Left cardiac atrium (tissue), 4 donors: ENCODE results near the gene DHRS2. TPM values are rescaled to one million over a fixed set of nuclear protein-coding genes. Genes with fewer than 3 reads are reported as not detected.
A peak's percentile ranks its signal among the peaks of the same experiment; 100 is the strongest.
"Not testable (repeated sequence)": the region's sequence is repeated elsewhere in the genome, so short reads cannot be mapped to it uniquely, and the experiment has no call there.

Experiments
- ATAC-seq, 2 donors: fragments of 200-7000 bp; cut with Tn5 transposase; one replicate each; pipeline ENCODE4 v1.9.1; 2020; ENCODE audit warnings: mild to moderate bottlenecking in 2 of 2, moderate library complexity in 2 of 2
- DNase-seq: peaks from one replicate; pipeline ENCODE4 v3.0.0-alpha.2; 2020
- intact Hi-C, 2 donors: fragments of 100-400 bp; cut with DNase I; formaldehyde crosslinking; loops; one replicate each; pipeline versions ENCODE4 v1.14.1 to v1.15.1; 2022 to 2023
- long read RNA-seq: library from polyadenylated mRNA; unstranded; transcript quantifications from one replicate; pipeline ENCODE4 v2.0.0, GENCODE V29; 2021
- total RNA-seq, 2 donors: library from RNA; stranded (reverse); fragmentation: NEBNext Ultra II Directional; extraction: Animal tissue kit (Norgen Biotek cat#: 25700); gene quantifications; one replicate each; pipeline ENCODE4 v1.2.1, GENCODE V29; 2021
- donor health status: DM: no; HTN: yes; CAD: no.
- donor health status: DM: no; HTN: yes; CAD: no; lungs with severe emphysema.
- donor health status: DM: yes; HTN: yes; CAD: no.
- donor health status: Dilated cardiomyopathy.

Gene DHRS2, protein sequence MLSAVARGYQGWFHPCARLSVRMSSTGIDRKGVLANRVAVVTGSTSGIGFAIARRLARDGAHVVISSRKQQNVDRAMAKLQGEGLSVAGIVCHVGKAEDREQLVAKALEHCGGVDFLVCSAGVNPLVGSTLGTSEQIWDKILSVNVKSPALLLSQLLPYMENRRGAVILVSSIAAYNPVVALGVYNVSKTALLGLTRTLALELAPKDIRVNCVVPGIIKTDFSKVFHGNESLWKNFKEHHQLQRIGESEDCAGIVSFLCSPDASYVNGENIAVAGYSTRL
- total RNA-seq, result not detected
- long read RNA-seq, result 0 reads

DNA sequence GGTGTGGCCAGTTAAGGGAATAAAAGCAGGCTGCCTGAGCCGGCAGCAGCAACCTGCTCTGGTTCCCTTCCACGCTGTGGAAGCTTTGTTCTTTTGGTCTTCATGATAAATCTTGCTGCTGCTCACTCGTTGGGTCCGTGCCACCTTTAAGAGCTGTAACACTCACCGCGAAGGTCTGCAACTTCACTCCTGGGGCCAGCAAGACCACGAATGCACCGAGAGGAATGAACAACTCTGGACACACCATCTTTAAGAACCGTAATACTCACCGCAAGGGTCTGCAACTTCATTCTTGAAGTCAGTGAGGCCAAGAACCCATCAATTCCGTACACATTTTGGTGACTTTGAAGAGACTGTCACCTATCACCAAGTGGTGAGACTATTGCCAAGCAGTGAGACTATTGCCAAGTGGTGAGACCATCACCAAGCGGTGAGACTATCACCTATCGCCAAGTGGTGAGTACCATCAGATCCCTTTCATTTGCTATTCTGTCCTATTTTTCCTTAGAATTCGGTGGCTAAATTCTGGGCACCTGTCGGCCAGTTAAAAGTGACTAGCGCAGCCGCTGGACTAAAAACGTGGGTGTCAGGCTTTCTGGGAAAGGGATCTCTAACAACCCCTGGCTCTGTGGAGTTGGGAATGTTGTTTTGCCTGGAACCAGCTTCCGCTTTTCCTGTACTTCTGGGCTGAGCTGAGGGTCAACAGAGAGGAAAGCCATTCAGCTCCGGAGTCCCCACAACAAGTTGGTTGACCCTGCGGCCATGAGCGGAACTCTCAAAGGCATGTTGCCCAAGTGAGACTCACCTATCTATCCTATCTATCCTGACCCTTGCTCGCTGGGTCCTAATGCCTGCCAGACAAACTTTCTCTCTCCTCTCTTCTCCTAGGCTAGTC is at the start of gene DHRS2:
DHRS2 (plus strand) TSS at position 48 of the 895 bp plus-strand sequence. CDS start 2,501 bp downstream, outside the sequence.
- DNase-seq (no peak), ATAC-seq (no peak)
- intact Hi-C loops, result no loop called here

DNA sequence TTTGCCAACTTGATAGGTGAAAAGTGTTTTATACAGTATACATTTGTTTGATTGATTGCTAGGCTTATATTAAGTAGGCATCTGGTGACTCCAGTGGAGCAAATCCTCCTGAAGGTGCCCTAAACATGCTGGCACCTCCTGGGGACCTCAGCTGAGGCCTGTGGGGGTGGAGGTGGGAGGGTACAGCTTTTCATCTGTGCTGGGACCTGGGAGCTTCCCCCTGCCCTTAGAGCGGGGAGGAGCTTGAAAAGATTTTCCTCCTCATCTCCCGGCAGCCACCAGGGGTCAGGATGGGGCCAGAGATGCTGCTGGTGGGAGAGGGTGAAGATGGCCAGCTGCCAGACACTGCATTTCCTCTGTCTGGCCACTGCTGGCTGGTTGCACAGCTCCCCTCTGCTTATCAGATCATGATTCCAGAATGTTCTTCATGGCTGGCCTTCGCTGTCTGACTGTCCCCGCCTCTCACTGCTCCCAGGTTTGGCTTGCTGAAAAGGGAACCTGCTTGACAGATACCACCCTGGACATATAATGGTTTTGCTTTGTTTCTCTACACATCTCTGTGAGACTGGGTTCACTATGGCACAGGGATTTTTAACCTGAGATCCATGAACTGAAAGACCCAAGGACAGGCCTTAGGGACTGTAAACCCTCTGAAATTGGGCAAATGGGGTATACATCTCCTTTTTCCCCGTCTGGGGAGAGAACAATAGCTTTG is 47.1 kb upstream of the DHRS2 start:
- DNase-seq, result peak; percentile 87
- ATAC-seq, result peak; percentile 89 to 97
- intact Hi-C loops, result no loop called here

DNA sequence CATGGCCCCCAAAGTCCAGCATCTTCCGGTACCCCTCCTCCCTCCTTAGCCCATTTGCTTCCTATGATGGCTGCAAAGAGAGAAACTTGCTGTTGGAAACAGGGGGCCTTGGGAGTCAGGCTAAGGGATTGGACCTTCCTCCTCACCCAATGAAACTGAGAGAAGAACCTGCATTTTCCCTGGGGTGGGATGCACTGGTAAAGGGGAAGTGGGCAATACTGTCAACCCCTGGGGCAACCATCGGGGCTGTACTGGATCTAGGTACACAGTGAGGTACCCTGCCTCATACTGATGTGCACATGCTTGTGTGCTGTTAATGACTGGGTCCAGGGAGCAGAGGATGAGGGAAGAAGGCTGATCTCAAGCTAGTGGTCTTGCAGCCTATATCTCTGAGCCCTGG is 46.6 kb upstream of the DHRS2 start:
- intact Hi-C loops, result loop anchor here in 1 of 2 donors (5.0 kb wide), 1 partner anchor 338 kb away; no protein-coding TSS in a partner anchor
- DNase-seq (no peak), ATAC-seq (peak in 1 of 2 donors; percentile 34)

DNA sequence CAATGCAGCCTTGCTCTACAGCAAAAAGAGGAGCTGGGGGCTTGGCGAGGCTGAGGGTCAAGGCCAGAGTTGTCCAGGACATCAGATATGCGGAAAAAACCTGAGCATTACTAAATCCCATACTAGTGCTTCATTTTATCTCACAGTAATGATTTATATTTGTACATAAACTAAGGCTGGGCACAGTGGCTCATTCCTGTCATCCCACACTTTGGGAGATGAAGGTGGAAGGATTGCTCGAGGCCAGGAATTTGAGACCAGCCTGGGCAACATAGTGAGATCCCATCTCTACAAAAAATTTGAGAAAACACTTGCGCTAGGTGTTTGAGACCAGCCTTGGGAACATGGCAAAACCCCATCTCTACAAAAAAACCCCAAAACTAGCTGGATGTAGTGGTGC is 46.0 kb upstream of the DHRS2 start:
- no peak for ATAC-seq

DNA sequence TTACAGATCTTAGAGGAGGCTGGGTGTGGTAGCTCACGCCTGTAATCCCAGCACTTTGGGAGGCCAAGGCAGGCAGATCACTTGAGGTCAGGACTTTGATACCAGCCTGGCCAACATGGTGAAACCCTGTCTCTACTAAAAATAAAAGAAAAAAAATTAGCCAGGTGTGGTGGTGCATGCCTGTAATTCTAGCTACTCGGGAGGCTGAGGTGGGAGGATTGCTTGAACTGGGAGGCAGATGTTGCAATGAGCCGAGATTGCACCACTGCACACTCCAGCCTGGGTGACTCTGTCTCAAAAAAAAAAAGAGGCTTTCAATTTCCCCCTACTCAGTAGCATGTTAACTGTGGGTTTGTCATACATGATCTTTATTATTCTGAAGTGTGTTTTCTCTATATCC is 42.0 kb upstream of the DHRS2 start:
- intact Hi-C loops, result loop anchor here in 1 of 2 donors (5.0 kb wide), 1 partner anchor 333 kb away; no protein-coding TSS in a partner anchor
- not testable (repeated sequence) for ATAC-seq, DNase-seq

More for the DNA sequence above, 46.0 kb upstream of the DHRS2 start:
- intact Hi-C loops, result loop anchor here in 1 of 2 donors (5.0 kb wide), 1 partner anchor 337 kb away; no protein-coding TSS in a partner anchor
- DNase-seq, result no peak

DNA sequence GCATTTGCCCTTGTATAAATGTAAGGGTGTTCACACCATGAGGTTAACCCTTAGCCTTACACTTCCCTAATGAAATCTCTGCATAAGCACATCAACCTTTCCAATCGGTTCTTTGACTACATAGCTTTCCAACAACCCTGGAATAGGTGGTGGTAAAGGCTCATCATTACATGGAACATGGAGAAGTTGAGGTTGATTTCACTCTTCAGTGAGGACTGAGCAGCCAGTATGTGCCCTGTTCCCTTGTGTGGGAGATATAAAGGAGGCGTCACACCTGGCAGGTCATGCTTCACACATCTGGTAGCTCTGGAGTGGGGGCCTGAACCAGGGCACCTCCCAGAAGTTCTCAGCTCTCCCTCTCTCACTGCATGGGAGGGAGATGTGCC is 35.8 kb upstream of the DHRS2 start:
- DNase-seq, result no peak
- intact Hi-C loops, result no loop called here

DNA sequence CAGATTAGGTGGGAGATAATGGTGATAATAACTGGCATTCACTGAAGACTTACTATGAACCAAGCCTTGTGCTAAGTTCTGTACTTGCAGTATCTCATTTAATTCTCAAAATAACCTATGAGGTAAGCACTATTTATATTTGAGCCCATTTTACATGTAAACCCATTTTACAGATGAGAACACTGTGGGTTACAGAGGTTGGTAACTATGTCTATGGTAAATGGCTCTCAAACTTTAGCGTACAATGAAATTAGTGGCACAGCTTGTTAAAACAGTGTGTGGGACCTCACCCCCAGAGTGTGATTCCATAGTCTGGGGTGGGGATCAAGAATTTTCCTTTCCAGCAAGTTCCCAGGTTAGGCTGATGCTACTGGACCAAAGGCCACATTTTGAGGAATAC is 35.4 kb upstream of the DHRS2 start:
- DNase-seq, result no peak
- intact Hi-C loops, result no loop called here
- ATAC-seq, result no peak

More for the DNA sequence above, 35.8 kb upstream of the DHRS2 start:
- ATAC-seq, result no peak

DNA sequence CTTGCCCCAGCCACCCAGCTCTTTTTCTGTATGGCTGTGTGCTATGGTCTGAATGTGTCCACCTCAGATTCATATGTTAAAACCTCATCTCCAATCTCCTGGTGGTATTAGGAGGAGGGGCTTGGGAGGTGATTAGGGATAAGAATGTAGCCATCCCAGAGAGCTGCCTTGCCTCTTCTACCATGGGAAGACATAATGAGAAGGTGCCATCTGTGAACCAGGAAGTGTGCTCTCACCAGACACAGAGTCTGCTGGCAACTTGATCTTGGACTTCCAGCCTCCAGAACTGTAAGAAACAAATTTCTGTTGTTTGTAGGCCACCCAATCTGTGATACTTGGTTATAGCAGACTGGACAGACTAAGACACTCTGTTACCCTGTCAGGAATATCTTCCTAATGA is 34.7 kb upstream of the DHRS2 start:
- no peak for DNase-seq
- ATAC-seq, result no peak
- intact Hi-C loops, result no loop called here

DNA sequence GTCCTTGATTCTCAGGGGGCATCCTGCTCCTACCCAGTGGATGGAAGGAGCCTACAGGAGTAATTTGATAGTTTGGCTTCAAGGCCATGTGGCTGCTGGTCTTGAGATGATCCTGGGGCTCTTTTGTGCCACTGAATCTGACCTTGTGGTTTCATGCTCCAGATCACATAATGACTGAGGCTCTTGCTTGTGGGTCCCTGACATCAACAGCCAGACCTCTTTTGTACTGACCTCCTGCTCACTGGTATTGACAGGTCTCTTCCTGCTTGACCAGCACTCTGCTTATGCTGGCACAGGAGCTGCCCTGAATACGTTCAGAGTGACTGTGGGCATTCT is 34.4 kb upstream of the DHRS2 start:
- ATAC-seq (no peak), DNase-seq (no peak)
- intact Hi-C loops, result no loop called here

DNA sequence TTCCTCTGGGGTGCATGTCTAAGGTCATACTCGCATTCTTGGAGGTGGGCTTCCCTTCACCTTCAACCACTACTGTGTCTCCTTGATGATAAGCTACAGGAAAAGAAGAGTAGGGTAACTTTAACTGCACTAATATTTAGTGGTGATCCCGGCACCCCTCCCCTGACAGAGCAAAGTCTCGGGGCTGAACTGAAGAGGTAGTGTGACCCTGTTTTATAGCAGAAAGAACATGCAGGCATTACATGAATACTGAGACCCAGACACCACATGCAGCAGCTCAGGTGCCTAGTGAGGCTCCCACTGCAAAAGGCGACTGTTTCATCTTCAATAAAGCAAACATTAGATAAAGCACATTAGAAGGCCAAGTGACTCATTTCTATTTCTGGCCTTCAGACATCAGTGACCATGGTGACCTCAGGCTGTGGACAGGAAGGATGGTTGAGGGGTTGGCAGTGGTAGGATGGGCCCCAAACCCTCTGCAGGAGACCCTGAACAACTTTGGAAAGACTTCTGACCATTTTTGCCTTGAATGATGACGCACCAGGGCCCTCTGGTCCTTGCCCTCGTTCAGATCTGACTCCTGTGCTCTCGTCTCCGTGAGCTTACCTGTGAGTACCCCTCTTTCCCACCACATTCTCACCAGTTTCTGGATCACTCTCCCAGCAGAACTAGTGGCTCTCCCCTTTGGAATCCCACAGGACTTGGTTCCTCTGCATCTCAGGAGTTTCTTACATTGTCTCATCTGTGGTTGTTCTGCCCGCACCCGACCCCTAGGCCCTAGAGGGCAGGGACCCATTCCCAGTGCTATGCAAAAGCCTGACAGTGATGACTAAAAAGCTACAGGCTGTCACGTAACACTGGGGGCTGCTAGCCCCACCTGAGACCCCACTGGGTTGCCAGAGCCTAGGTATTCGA is 33.7 kb upstream of the DHRS2 start:
- intact Hi-C loops, result no loop called here
- DNase-seq, result no peak
- ATAC-seq, result peak in 1 of 2 donors; percentile 55

DNA sequence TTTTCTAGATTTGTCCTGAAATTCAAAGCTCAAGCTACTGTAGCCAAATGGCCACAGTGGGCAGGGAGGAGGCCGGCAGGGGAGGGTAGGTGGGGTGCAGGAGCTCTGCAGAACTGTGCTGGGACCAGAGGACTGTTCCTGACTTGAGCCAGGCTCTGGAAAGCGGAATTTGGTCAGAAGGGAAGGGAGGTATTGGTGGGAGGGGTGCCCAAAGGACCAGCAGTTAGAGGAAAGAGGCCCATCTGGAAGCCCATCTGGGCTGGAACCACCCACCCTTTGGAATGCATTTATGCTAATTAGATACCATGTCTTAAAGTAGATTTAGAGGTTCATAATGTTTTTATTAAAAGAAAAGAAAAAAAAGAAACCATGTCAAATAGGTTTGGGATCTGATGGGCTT is 33.1 kb upstream of the DHRS2 start:
- intact Hi-C loops, result no loop called here
- DNase-seq (no peak), ATAC-seq (no peak)

DNA sequence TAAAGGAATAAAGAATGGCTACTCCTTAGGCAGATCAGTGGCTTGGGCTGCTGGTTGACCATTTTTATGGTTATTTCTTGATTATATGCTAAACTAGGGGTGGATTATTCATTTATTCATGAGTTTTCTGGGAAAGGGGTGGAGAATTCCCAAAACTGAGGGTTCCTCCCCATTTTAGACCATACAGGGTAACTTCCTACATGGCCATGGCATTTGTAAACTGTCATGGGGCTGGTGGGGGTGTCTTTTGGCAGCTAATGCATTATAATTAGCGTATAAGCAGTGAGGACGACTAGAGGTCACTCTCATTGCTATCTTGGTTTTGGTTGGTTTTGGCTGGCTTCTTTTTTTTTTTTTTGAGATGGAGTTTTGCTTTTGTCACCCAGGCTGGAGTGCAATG is 32.0 kb upstream of the DHRS2 start:
- intact Hi-C loops, result no loop called here
- ATAC-seq, result no peak
- DNase-seq, result no peak

DNA sequence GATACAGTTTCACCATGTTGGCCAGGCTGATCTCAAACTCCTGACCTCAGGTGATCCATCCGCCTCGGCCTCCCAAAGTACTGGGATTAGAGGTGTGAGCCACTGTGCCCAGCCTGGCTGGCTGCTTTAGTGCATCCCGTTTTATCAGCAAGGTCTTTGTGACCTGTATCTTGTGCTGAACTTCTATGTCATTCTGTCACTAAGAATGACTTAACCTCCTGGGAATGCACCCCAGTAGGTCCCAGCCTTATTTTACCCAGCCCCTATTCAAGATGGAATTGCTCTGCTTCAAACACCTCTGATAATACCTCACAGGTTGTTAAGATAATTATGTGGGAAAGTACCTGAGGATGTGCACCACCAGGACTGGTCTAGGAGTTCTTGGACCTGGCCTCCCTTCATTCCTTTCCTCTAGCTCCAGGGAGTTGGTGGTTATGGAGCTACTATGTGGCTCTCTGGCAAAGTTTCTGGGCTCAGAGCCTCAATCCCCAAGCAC is 31.4 kb upstream of the DHRS2 start:
- intact Hi-C loops, result no loop called here
- no peak for DNase-seq
- ATAC-seq, result no peak

DNA sequence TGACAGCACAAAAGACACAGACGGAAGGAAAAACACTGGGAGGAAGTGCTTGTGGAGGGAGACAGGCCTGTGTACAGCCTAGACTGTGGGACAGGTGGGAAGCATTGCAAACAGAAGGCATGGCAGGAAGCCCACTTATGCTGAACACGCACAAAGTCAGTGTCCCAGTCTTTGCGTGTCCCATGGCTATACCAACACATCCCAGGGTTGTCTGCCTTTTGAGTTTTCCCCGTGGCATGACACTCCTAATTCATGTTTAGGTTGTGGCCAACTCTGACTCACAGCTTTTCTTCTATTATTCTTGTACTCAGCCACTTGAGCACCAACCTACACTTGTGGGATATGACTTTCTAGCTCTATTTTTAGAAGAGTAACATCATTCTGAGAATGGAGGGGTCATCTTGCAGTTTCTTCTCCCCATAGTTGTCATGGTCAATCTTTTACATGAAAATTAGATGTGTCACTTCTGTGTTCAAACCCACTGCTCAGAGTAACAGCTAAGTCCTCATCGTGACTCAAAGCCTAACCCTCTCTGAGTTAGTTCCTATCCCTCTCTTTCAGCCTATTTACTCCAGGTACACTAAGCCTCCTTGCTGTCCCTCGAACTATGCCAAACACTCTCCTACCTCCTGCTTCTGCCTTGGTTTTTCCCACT is 30.1 kb upstream of the DHRS2 start:
- ATAC-seq (no peak), DNase-seq (no peak)
- intact Hi-C loops, result no loop called here

DNA sequence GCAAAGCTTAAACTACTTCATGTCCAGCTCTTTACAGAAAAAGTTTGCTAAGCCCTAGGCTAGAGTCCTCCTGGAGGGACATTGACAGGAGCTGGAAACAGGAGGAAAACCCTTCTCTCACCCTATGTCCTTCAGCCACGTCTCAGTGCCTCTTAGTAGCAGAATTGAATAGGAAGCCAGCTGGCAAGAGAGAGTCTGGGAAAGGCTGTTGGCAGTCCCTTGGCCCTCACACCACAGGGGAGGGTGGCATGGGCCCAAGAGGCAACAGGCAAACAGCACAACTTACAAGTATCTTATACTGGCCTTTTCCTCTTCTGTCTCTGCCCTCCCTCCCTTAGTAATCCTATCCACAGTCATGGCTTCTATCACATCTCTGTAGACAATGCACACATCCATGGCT is 27.7 kb upstream of the DHRS2 start:
- intact Hi-C loops, result no loop called here
- DNase-seq (no peak), ATAC-seq (peak; percentile 71 to 78)

DNA sequence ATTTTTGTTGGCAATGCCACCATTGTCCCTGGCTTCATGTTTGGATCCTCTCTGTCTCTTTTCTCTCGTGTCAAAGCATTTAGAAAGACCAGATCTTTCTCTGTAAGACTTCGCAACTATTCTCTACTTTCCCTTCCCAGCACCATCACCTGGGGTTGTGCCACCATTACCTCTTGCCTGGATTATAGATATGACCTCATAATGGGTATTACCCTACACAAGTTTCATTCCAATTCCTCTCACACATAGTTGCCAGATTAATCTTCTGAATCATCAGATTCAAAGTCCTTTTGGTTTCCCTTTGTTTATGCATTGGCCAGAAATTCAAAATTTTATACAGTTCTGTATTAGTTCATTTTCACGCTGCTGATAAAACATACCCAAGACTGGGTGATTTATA is 27.2 kb upstream of the DHRS2 start:
- intact Hi-C loops, result no loop called here

DNA sequence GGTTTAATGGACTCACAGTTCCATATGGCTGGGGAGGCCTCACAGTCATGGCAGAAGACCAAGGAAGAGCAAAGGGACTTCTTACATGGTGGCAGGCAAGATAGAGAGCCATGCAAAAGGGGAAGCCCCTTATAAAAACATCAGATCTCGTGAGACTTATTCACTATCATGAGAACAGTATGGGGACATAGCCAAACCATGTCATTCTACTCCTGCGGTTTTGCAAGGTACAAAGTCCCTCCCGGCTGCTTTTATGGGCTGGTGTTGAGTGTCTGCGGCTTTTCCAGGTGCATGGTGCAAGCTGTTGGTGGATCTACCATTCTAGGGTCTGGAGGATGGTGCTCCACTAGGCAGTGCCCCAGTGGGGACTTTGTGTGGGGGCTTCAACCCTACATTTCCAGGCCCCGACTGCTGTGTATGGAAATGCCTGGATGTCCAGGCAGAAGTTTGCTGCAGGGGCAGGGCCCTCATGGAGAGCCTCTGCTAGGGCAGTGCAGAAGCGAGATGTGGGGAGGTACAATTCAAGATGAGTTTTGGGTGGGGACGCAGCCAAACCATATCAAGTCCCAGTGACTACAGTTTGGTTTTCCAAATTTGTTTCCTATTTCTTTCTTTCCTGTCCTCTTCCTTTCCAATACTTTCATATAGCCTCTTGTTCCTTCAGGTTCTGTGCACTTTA is 26.6 kb upstream of the DHRS2 start:
- intact Hi-C loops, ATAC-seq: not testable (repeated sequence)

More for the DNA sequence above, 27.2 kb upstream of the DHRS2 start:
- ATAC-seq (no peak), DNase-seq (no peak)

More for the DNA sequence above, 26.6 kb upstream of the DHRS2 start:
- DNase-seq, result not testable (repeated sequence)
